ENCODE results near the gene ZSCAN2.
"Not testable (repeated sequence)": the region's sequence is repeated elsewhere in the genome, so short reads cannot be mapped to it uniquely, and the experiment has no call there.

ZSCAN2 gene

DNA sequence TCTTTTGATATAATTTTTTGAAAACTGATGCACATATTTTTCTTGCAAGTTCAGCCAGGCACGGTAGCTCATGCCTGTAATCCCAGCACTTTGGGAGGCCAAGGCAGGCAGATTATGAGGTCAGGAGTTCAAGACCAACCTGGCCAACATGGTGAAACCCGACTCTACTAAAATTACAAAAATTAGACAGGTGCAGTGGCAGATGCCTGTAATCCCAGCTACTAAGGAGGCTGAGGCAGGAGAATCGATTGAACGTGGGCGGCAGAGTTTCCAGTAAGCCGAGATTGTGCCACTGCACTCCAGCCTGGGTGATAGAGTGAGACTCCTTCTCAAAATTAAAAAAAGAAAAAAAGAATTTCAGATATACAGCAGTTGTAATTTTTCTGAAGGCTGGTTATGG, 32.8 kb upstream of the ZSCAN2 start:
- not testable (repeated sequence) for H2BK5ac ChIP-seq (ENCODE audit: low read depth, low read length, poor library complexity, severe bottlenecking); H3K36me3 ChIP-seq (ENCODE audit: control insufficient read depth in 1 of 2, insufficient read depth in 2 of 2, low read depth in 1 of 2, low read length in 2 of 2); H2BK12ac ChIP-seq (ENCODE audit: low read length in 2 of 2); H3K4me3 ChIP-seq (ENCODE audit: insufficient read depth in 1 of 2, low read depth in 1 of 2, low read length in 2 of 2); H3K14ac ChIP-seq (ENCODE audit: low read length in 2 of 2); H3K27ac ChIP-seq (ENCODE audit: low read length, poor library complexity, severe bottlenecking); H3K18ac ChIP-seq (ENCODE audit: low read depth in 1 of 2, low read length in 2 of 2); H3K9me3 ChIP-seq (ENCODE audit: control insufficient read depth, low read length); DNase-seq; H2BK15ac ChIP-seq (ENCODE audit: low read depth, poor library complexity, severe bottlenecking); H2BK120ac ChIP-seq (ENCODE audit: low read depth, low read length); H3K79me1 ChIP-seq (replicated peaks; ENCODE audit: low read length, poor library complexity, severe bottlenecking); H4K91ac ChIP-seq (ENCODE audit: low read length); H3K4me1 ChIP-seq (ENCODE audit: control insufficient read depth, insufficient read depth, low read depth, low read length); H2AK5ac ChIP-seq (ENCODE audit: low read length, severe bottlenecking); H4K8ac ChIP-seq (ENCODE audit: low read length); H3K4me2 ChIP-seq (ENCODE audit: low read length, poor library complexity, severe bottlenecking); H3K27me3 ChIP-seq (ENCODE audit: control insufficient read depth in 1 of 2, insufficient read depth in 1 of 2, low read length in 2 of 2); H3K23ac ChIP-seq (ENCODE audit: low read length in 2 of 2); H3K4ac ChIP-seq (ENCODE audit: low read depth in 1 of 2, low read length in 2 of 2); H2AFZ ChIP-seq (ENCODE audit: low read depth, low read length); H3K9ac ChIP-seq (ENCODE audit: low read length)
- WGBS, result 96% methylated on average over 5 of the region's 6 CpGs

DNA sequence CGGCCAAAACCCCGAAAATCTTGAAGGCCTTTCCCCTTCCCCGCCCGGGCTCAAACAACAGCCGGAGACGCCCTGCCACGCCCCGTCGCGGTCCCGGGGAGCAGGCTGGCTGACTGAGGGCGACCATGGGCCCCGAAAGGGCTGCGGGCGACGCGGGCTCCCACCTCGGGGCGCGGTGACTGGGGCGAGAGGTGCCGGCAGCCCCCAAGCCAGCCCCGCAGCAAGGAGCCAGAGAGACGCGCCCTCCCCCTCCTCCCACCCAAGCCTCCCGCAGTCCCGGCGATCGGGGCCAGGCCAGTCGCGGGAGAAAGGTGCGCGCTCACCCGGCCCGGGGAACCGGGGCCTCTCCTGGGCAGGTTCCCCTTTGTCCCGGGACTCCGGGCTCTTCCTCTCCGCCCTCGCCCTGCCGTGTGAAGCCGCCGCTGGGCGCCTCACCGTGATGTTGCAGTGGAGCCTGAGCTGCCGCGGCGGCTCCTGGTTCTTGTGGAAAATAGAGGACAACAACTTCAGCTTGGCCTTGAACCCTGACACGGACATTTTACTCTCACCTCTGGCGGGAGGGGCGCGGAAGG, 30.6 kb upstream of the ZSCAN2 start:
- Histone ChIP-seq H2BK120ac (ENCODE audit: low read depth, low read length) (peak overlapping the region; percentile 90), H3K23ac (ENCODE audit: low read length in 2 of 2) (no peak overlapping the region), H3K9me3 (ENCODE audit: control insufficient read depth, low read length) (no peaks in the 10 kb centered on the region), H3K79me1 (replicated peaks; ENCODE audit: low read length, poor library complexity, severe bottlenecking) (peaks cover 2% of the 10 kb centered on the region), H2AFZ (ENCODE audit: low read depth, low read length) (peak overlapping the region; percentile 85), H3K27ac (ENCODE audit: low read length, poor library complexity, severe bottlenecking) (peak overlapping the region; percentile 50), H3K4me1 (ENCODE audit: control insufficient read depth, insufficient read depth, low read depth, low read length) (peaks cover 2% of the 10 kb centered on the region), H3K14ac (ENCODE audit: low read length in 2 of 2) (peak overlapping the region in 1 of 2 experiments; percentile 67), H2BK12ac (ENCODE audit: low read length in 2 of 2) (no peak overlapping the region), H4K91ac (ENCODE audit: low read length) (peak overlapping the region; percentile 70), H2BK5ac (ENCODE audit: low read depth, low read length, poor library complexity, severe bottlenecking) (no peak overlapping the region), H4K8ac (ENCODE audit: low read length) (peak overlapping the region; percentile 76), H3K18ac (ENCODE audit: low read depth in 1 of 2, low read length in 2 of 2) (peak overlapping the region; percentile 31 to 88), H3K36me3 (ENCODE audit: control insufficient read depth in 1 of 2, insufficient read depth in 2 of 2, low read depth in 1 of 2, low read length in 2 of 2) (no peaks in the 10 kb centered on the region), H3K4ac (ENCODE audit: low read depth in 1 of 2, low read length in 2 of 2) (peak overlapping the region; percentile 10 to 68), H3K9ac (ENCODE audit: low read length) (peak overlapping the region; percentile 96), H3K4me2 (ENCODE audit: low read length, poor library complexity, severe bottlenecking) (peak overlapping the region; percentile 45), H2AK5ac (ENCODE audit: low read length, severe bottlenecking) (no peak overlapping the region), H3K27me3 (ENCODE audit: control insufficient read depth in 1 of 2, insufficient read depth in 1 of 2, low read length in 2 of 2) (no peaks in the 10 kb centered on the region), H3K4me3 (ENCODE audit: insufficient read depth in 1 of 2, low read depth in 1 of 2, low read length in 2 of 2) (peak overlapping the region; percentile 86 to 89), H2BK15ac (ENCODE audit: low read depth, poor library complexity, severe bottlenecking) (peak overlapping the region; percentile 95)
- under 1% methylated on average over 42 of the region's 52 CpGs for WGBS
- peak; percentile 32 for DNase-seq

DNA sequence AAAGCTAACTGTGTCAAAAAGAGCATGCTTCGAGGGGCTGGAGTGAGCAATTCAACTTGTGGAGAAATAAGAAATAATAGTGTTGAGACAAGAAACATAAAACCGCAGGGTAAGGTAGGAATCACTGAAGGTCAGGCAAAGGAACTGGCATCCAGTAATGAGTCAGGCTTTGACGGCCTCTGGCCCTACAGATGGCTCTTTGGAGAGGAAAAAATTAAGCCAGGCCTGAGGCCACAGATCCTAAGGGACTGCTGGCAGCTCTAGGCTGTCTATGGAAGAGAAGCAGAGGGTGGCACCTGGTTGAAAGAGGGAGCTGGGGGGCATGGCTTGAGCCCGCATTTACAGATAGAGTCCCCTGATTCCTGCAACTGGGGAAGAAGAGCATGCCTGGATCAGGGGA, 28.6 kb upstream of the ZSCAN2 start:
- Histone ChIP-seq H3K23ac (ENCODE audit: low read length in 2 of 2) (no peak overlapping the region), H3K79me1 (replicated peaks; ENCODE audit: low read length, poor library complexity, severe bottlenecking) (no peaks in the 10 kb centered on the region), H3K27ac (ENCODE audit: low read length, poor library complexity, severe bottlenecking) (no peak overlapping the region), H2AK5ac (ENCODE audit: low read length, severe bottlenecking) (no peak overlapping the region), H3K9ac (ENCODE audit: low read length) (no peak overlapping the region), H4K8ac (ENCODE audit: low read length) (no peak overlapping the region), H3K4me3 (ENCODE audit: insufficient read depth in 1 of 2, low read depth in 1 of 2, low read length in 2 of 2) (no peak overlapping the region), H4K91ac (ENCODE audit: low read length) (no peak overlapping the region), H2BK120ac (ENCODE audit: low read depth, low read length) (no peak overlapping the region), H3K4me2 (ENCODE audit: low read length, poor library complexity, severe bottlenecking) (no peak overlapping the region), H3K14ac (ENCODE audit: low read length in 2 of 2) (no peak overlapping the region), H3K27me3 (ENCODE audit: control insufficient read depth in 1 of 2, insufficient read depth in 1 of 2, low read length in 2 of 2) (no peaks in the 10 kb centered on the region), H2BK12ac (ENCODE audit: low read length in 2 of 2) (no peak overlapping the region), H3K4me1 (ENCODE audit: control insufficient read depth, insufficient read depth, low read depth, low read length) (peaks cover 2% of the 10 kb centered on the region), H3K18ac (ENCODE audit: low read depth in 1 of 2, low read length in 2 of 2) (no peak overlapping the region), H2AFZ (ENCODE audit: low read depth, low read length) (no peak overlapping the region), H3K9me3 (ENCODE audit: control insufficient read depth, low read length) (no peaks in the 10 kb centered on the region), H3K36me3 (ENCODE audit: control insufficient read depth in 1 of 2, insufficient read depth in 2 of 2, low read depth in 1 of 2, low read length in 2 of 2) (no peaks in the 10 kb centered on the region), H3K4ac (ENCODE audit: low read depth in 1 of 2, low read length in 2 of 2) (no peak overlapping the region), H2BK5ac (ENCODE audit: low read depth, low read length, poor library complexity, severe bottlenecking) (no peak overlapping the region), H2BK15ac (ENCODE audit: low read depth, poor library complexity, severe bottlenecking) (peak overlapping the region; percentile 40)
- 80% methylated on average over 4 of the region's 4 CpGs for WGBS
- peak; percentile 46 for DNase-seq

DNA sequence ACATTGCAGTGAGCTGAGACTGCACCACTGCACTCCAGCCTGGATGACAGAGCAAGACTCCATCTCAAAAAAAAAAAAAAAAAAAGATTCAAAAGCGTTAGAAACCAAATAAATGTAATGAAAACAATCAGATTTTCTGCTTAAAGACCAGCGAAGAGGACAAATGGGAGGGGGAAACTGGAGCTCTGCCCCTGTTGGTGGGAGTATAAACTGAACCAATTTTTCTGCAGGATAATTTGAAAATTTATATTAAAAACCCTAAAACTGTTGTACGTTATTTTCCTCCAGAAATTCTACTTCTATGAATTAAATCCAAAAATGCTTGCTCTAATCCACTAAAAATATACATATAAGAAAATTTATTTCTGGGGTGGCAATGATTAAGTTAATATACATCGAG, 25.3 kb upstream of the ZSCAN2 start:
- WGBS, result 90% methylated on average over 2 of the region's 4 CpGs
- Histone ChIP-seq H3K9ac (ENCODE audit: low read length) (no peak overlapping the region), H3K18ac (ENCODE audit: low read depth in 1 of 2, low read length in 2 of 2) (no peak overlapping the region), H3K27me3 (ENCODE audit: control insufficient read depth in 1 of 2, insufficient read depth in 1 of 2, low read length in 2 of 2) (no peaks in the 10 kb centered on the region), H2BK15ac (ENCODE audit: low read depth, poor library complexity, severe bottlenecking) (no peak overlapping the region), H3K9me3 (ENCODE audit: control insufficient read depth, low read length) (no peaks in the 10 kb centered on the region), H3K14ac (ENCODE audit: low read length in 2 of 2) (no peak overlapping the region), H2AK5ac (ENCODE audit: low read length, severe bottlenecking) (no peak overlapping the region), H3K27ac (ENCODE audit: low read length, poor library complexity, severe bottlenecking) (no peak overlapping the region), H2BK5ac (ENCODE audit: low read depth, low read length, poor library complexity, severe bottlenecking) (no peak overlapping the region), H2BK120ac (ENCODE audit: low read depth, low read length) (no peak overlapping the region), H3K4me1 (ENCODE audit: control insufficient read depth, insufficient read depth, low read depth, low read length) (peaks cover 8% of the 10 kb centered on the region), H3K4ac (ENCODE audit: low read depth in 1 of 2, low read length in 2 of 2) (no peak overlapping the region), H4K91ac (ENCODE audit: low read length) (no peak overlapping the region), H2AFZ (ENCODE audit: low read depth, low read length) (no peak overlapping the region), H3K23ac (ENCODE audit: low read length in 2 of 2) (no peak overlapping the region), H3K79me1 (replicated peaks; ENCODE audit: low read length, poor library complexity, severe bottlenecking) (no peaks in the 10 kb centered on the region), H3K4me2 (ENCODE audit: low read length, poor library complexity, severe bottlenecking) (no peak overlapping the region), H3K36me3 (ENCODE audit: control insufficient read depth in 1 of 2, insufficient read depth in 2 of 2, low read depth in 1 of 2, low read length in 2 of 2) (no peaks in the 10 kb centered on the region), H3K4me3 (ENCODE audit: insufficient read depth in 1 of 2, low read depth in 1 of 2, low read length in 2 of 2) (no peak overlapping the region), H2BK12ac (ENCODE audit: low read length in 2 of 2) (no peak overlapping the region), H4K8ac (ENCODE audit: low read length) (no peak overlapping the region)
- no peak for DNase-seq
